ENCODE data around the gene BBIP1.

Gene BBIP1

GRCh38 chr10:110910138-110910537, 8.8 kb downstream of the BBIP1 start:
- no peak overlapping the region for H3K4me3 Mint-ChIP-seq
- no peak for ATAC-seq
- H3K27ac Mint-ChIP-seq, result no peak overlapping the region
- H3K27me3 Mint-ChIP-seq, result no peaks in the 10 kb centered on the region
- H3K36me3 Mint-ChIP-seq, result peaks cover 13% of the 10 kb centered on the region
- H3K9me3 Mint-ChIP-seq, result no peaks in the 10 kb centered on the region
- peaks cover 11% of the 10 kb centered on the region for H3K4me1 Mint-ChIP-seq

DNA sequence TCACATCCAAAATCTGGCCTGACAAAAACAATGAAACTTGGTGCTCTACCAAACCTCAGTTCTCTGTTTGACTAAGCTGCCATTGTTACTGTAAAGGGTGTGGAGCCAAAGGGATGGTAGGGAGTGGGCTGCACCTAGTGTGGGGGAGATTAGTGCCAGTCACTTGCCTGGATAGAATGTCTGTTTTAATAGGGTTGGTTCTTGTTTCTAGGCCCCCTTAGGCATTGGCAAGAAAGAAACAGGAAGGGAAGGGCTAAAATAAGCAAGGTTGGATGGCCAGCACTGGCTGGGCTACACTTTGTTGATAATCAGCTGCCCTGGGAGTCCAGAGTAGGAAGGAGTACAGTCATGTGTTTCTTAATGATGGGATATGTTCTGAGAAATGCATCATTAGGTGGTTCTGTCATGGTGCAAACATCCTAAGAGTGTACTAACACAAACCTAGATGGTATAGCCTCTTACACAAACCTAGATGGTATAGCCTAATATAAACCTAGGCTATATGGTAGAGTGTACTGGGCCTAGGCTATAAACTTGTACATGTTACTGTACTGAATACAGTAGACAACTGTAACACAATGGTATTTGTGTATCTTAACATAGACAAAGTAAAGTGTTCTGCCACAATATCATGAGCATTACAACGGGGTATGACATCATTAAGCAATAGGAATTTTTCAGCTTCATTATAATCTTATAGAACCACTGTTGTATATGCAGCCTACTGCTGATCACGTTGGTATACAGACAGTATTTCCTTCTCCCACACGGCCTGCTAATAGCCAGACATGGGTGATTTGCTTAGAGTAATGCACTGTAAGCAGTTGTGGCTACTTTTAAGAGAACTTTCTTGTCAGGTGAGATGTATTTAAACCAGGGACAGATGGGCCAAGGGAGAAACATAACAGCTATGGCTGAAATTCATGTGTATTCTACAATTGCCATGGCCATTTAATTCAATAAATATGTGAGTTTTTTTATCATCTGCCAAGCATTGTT, 15.4 kb downstream of the BBIP1 start:
- no peak for ATAC-seq
- Mint-ChIP-seq H3K27ac (peak overlapping the region; percentile 40), H3K4me1 (peaks cover 14% of the 10 kb centered on the region), H3K36me3 (peaks cover 16% of the 10 kb centered on the region), H3K4me3 (no peak overlapping the region), H3K9me3 (no peaks in the 10 kb centered on the region), H3K27me3 (no peaks in the 10 kb centered on the region)

DNA sequence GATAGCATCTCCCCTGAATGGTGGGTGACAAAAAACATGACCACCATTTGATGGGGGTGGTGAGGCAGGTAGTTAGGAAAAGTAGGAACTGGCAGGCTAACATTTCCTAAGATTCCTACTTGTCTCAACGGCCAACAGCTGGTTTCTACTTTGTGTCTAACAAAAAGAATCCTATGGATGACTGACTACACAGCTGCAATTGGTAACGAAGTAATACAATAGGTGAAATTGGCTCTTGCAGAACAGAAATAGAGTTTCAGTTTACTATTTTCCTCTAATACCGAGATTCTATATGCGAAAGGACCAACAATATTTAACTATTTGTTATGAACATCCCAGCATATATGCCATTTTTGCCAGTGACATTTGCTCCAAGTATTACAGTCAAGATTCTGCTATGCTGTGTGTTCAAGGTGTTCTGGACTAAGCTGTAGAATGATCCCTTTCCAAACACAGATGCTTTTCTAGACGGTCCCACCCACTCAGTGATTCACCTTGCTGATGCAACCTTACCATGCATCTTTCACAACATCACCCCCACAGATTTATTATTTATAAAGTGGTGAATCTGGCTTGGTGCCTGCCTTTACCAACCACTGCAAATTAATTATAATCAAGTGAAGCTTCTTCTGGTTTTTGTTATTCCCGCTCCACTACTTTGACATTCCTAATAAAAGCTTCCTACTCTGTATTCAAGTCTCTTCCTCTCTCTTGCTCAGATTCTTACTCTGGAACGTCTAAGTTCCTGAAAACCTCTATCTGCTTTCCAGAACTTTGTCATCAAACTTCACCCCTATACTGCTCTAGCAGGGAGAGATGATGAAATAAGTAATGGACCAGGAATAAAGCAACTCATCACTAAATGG, 16.8 kb downstream of the BBIP1 start:
- Mint-ChIP-seq H3K4me3 (no peak overlapping the region), H3K36me3 (peaks cover 22% of the 10 kb centered on the region), H3K9me3 (no peaks in the 10 kb centered on the region), H3K27ac (peak overlapping the region; percentile 40), H3K27me3 (no peaks in the 10 kb centered on the region), H3K4me1 (peaks cover 14% of the 10 kb centered on the region)
- ATAC-seq, result no peak

GRCh38 chr10:110900983-110901382, 18.0 kb downstream of the BBIP1 start:
- Mint-ChIP-seq H3K9me3 (no peaks in the 10 kb centered on the region), H3K27me3 (no peaks in the 10 kb centered on the region), H3K4me1 (peaks cover 25% of the 10 kb centered on the region), H3K36me3 (peaks cover 24% of the 10 kb centered on the region), H3K27ac (no peak overlapping the region), H3K4me3 (no peak overlapping the region)
- ATAC-seq, result no peak

- peaks cover 35% of the 10 kb centered on the region for H3K36me3 Mint-ChIP-seq
- no peak overlapping the region for H3K27ac Mint-ChIP-seq
- H3K27me3 Mint-ChIP-seq, result no peaks in the 10 kb centered on the region
- ATAC-seq, result no peak
- H3K4me1 Mint-ChIP-seq, result peaks cover 33% of the 10 kb centered on the region
- no peak overlapping the region for H3K4me3 Mint-ChIP-seq
- H3K9me3 Mint-ChIP-seq, result no peaks in the 10 kb centered on the region
These were observed 20.6 kb downstream of the BBIP1 start for GRCh38 chr10:110898391-110898790.

GRCh38 chr10:110897184-110897583, 21.8 kb downstream of the BBIP1 start:
- Mint-ChIP-seq H3K36me3 (peaks cover 24% of the 10 kb centered on the region), H3K4me1 (peaks cover 21% of the 10 kb centered on the region), H3K4me3 (no peak overlapping the region), H3K27ac (peak overlapping the region; percentile 58), H3K27me3 (no peaks in the 10 kb centered on the region), H3K9me3 (no peaks in the 10 kb centered on the region)
- ATAC-seq, result no peak

GRCh38 chr10:110893559-110894179, 25.3 kb downstream of the BBIP1 start:
- Mint-ChIP-seq H3K9me3 (no peaks in the 10 kb centered on the region), H3K36me3 (peaks cover 32% of the 10 kb centered on the region), H3K4me1 (peaks cover 21% of the 10 kb centered on the region), H3K4me3 (no peak overlapping the region), H3K27ac (no peak overlapping the region), H3K27me3 (no peaks in the 10 kb centered on the region)
- peak; percentile 80 for ATAC-seq

- ATAC-seq, result no peak
- Mint-ChIP-seq H3K27ac (no peak overlapping the region), H3K9me3 (no peaks in the 10 kb centered on the region), H3K27me3 (no peaks in the 10 kb centered on the region), H3K4me1 (peaks cover 21% of the 10 kb centered on the region), H3K36me3 (peaks cover 27% of the 10 kb centered on the region), H3K4me3 (no peak overlapping the region)
These were observed 26.2 kb downstream of the BBIP1 start for GRCh38 chr10:110892602-110893288.

DNA sequence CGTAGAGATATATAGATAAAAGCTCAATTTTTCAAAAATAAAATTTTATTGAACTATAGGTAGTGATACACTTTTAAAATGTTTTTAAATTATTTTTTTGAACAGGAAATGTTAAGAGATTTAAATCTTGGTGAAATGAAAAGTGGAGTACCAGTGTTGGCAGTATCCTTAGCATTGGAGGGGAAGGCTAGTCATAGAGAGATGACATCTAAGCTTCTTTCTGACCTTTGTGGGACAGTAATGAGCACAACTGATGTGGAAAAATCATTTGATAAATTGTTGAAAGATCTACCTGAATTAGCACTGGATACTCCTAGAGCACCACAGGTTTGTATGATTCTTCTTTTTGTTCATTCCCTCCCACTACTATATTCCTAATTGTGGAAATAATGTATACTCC, 31.4 kb downstream of the BBIP1 start:
- Mint-ChIP-seq H3K9me3 (no peaks in the 10 kb centered on the region), H3K27me3 (no peaks in the 10 kb centered on the region), H3K36me3 (peaks cover 36% of the 10 kb centered on the region), H3K4me1 (peaks cover 27% of the 10 kb centered on the region), H3K4me3 (no peak overlapping the region), H3K27ac (peak overlapping the region; percentile 54)
- no peak for ATAC-seq

- Mint-ChIP-seq H3K4me3 (no peak overlapping the region), H3K36me3 (peaks cover 46% of the 10 kb centered on the region)
These were observed 32.9 kb downstream of the BBIP1 start for GRCh38 chr10:110885932-110886674.

GRCh38 chr10:110883924-110884323, 35.1 kb downstream of the BBIP1 start:
- no peaks in the 10 kb centered on the region for H3K9me3 Mint-ChIP-seq
- peaks cover 51% of the 10 kb centered on the region for H3K4me1 Mint-ChIP-seq
- peak; percentile 27 for ATAC-seq
- peak overlapping the region; percentile 13 for H3K27ac Mint-ChIP-seq
- peaks cover 52% of the 10 kb centered on the region for H3K36me3 Mint-ChIP-seq
- peak overlapping the region; percentile 4 for H3K4me3 Mint-ChIP-seq
- H3K27me3 Mint-ChIP-seq, result no peaks in the 10 kb centered on the region

More at GRCh38 chr10:110885932-110886674, 32.9 kb downstream of the BBIP1 start:
- Mint-ChIP-seq H3K9me3 (no peaks in the 10 kb centered on the region), H3K27ac (peak overlapping the region; percentile 4), H3K27me3 (no peaks in the 10 kb centered on the region), H3K4me1 (peaks cover 33% of the 10 kb centered on the region)
- ATAC-seq, result no peak

GRCh38 chr10:110881905-110882304, 37.1 kb downstream of the BBIP1 start:
- peaks cover 63% of the 10 kb centered on the region for H3K4me1 Mint-ChIP-seq

DNA sequence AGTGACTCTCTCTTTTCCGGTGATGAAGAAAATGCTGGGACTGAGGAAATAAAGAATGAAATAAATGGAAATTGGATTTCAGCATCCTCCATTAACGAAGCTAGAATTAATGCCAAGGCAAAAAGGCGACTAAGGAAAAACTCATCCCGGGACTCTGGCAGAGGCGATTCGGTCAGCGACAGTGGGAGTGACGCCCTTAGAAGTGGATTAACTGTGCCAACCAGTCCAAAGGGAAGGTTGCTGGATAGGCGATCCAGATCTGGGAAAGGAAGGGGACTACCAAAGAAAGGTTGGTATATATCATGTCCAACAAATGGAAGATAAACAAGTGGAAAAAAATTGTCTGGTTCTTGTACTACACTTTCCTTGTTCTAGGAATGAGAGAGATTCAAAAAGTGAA, 37.7 kb downstream of the BBIP1 start:
- Mint-ChIP-seq H3K27me3 (no peaks in the 10 kb centered on the region), H3K4me1 (peaks cover 60% of the 10 kb centered on the region), H3K4me3 (no peak overlapping the region), H3K27ac (no peak overlapping the region), H3K9me3 (no peaks in the 10 kb centered on the region), H3K36me3 (peaks cover 56% of the 10 kb centered on the region)
- no peak for ATAC-seq

More at GRCh38 chr10:110881905-110882304, 37.1 kb downstream of the BBIP1 start:
- ATAC-seq, result no peak
- Mint-ChIP-seq H3K9me3 (no peaks in the 10 kb centered on the region), H3K4me3 (no peak overlapping the region), H3K27me3 (no peaks in the 10 kb centered on the region), H3K27ac (no peak overlapping the region), H3K36me3 (peaks cover 58% of the 10 kb centered on the region)

DNA sequence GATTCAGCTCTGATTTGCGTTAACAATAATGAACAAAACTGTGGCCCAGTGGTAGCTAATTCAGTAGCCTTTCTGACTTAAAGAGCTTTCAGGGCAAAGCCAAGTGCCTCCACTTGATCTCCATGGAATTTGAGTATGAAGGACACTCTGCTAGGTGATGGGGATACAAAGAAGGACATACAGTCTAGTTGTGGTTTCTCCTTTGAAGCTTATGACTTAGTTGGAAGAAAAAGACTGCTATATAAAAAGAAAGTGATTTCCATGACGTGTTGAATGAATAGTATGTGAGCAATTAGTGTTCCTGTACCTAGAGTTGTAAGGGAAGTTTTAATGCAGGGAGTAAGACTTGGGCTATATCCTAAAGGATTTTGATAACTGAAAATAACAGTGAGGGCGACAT, 39.0 kb downstream of the BBIP1 start:
- peak overlapping the region; percentile 71 for H3K27ac Mint-ChIP-seq
- no peaks in the 10 kb centered on the region for H3K9me3 Mint-ChIP-seq
- no peak for ATAC-seq
- no peak overlapping the region for H3K4me3 Mint-ChIP-seq
- no peaks in the 10 kb centered on the region for H3K27me3 Mint-ChIP-seq
- peaks cover 62% of the 10 kb centered on the region for H3K4me1 Mint-ChIP-seq
- H3K36me3 Mint-ChIP-seq, result peaks cover 49% of the 10 kb centered on the region

Measured in stimulated activated memory B cell treated with anti-CD40 and anti-IgM and Interleukin-4, amounts not matched to agents 10 μg/mL and 1 μg/mL and 100 μg/mL, for 72 hours (primary cell).